ENCODE data around the gene MSLN. TPM values are rescaled to one million over a fixed set of nuclear protein-coding genes. Genes with fewer than 3 reads are reported as not detected.

Gene MSLN
- total RNA-seq (2022; extraction: Qiagen RNA extraction; ENCODE audit: low read depth) = 2.1 to 2.5 TPM (median 2.2 TPM) in 5 replicates

GRCh38 chr16:760545-761343, at the start of gene MSLN:
TSS of gene MSLN (plus strand) at chr16:760734. CDS start at chr16:762681, 1,947 bp downstream.

GRCh38 chr16:714558-715476, 45.7 kb upstream of the MSLN start, which contains the start of gene METRN:
TSS of gene METRN (plus strand) at chr16:715118. CDS start at chr16:715290, 172 bp downstream.

DNA sequence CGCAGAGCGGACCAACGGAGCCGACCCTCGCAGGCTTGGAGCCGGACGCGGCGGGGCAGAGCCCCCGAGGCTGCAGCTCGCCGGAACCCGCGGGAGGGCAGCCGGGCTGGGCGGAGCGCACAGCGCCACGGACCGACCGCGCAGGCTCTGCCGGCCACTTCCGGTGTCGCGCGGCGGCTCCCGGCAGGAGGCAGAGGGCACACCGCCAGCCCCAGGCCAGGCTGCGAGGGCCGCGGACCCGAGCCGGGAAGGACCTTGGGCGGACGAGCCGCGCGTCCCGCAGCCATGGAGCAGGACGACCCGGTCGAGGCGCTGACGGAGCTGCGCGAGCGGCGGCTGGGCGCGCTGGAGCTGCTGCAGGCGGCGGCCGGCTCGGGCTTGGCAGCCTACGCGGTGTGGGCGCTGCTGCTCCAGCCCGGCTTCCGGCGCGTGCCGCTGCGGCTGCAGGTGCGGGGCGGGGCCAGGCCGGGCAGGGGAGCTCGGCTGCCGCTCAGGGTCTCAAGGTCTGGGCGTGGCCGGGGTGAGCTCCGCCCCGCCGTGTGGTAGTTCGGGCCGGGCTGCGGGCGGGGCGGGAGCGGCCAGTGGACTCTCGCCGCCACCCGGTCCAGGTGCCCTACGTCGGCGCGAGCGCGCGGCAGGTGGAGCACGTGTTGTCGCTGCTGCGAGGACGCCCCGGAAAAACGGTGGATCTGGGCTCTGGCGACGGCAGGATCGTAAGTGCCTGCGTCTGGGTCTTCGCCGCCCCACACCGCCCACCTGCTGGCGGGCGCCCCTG, 39.4 kb upstream of the MSLN start, which contains the start of gene ANTKMT:
ANTKMT (plus strand) TSS at position 157 of the 775 bp plus-strand sequence; CDS start at position 286, 129 bp downstream.

DNA sequence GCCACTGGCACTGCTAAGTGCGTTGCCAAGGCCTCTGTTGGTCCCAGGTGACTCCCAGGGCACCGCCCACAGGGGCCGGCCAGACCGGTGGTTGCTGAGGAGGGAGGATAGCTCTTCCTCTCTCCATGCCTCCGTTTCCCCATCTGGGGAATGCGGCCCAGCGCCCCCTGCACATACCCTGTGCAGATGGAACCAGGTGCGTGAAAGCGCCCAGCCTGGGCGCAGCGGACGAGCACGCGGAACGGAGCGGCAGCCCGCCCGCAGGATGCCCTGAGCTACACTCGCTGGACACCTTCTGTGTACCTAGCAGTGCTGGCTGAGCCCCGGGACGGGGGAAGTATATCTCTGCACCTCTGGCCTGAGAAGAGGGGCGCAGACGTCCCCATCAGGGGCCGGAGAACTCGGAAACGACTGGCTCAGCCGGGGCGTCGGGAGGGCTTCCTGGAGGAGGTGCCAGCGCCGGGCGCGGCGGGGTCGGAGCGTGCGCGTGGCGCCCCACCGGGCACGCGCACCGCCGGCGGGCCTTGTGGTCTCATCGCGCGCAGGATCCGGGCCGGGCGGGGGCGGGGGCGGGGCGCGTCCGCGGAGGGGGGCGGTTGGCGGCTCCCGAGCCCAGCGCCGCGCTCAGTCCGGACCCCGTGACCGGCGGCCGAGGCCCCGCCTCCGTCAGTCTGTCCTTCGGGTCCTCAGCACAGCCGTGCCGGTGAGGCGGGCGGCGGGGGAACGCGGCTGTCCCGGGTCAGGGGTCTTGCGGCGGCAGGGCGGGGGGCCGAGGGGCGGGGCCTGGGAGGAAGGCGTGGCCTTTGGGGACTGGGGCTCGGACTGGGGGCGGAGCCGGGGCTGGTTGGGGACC, 33.9 kb upstream of the MSLN start, which contains the start of the genes CCDC78 and HAGHL:
CCDC78 (minus strand) TSS at position 6 of the 853 bp plus-strand sequence. CDS start 76 bp downstream, outside the sequence.
HAGHL (plus strand) TSS at position 669 of the 853 bp plus-strand sequence. CDS start 404 bp downstream, outside the sequence.

DNA sequence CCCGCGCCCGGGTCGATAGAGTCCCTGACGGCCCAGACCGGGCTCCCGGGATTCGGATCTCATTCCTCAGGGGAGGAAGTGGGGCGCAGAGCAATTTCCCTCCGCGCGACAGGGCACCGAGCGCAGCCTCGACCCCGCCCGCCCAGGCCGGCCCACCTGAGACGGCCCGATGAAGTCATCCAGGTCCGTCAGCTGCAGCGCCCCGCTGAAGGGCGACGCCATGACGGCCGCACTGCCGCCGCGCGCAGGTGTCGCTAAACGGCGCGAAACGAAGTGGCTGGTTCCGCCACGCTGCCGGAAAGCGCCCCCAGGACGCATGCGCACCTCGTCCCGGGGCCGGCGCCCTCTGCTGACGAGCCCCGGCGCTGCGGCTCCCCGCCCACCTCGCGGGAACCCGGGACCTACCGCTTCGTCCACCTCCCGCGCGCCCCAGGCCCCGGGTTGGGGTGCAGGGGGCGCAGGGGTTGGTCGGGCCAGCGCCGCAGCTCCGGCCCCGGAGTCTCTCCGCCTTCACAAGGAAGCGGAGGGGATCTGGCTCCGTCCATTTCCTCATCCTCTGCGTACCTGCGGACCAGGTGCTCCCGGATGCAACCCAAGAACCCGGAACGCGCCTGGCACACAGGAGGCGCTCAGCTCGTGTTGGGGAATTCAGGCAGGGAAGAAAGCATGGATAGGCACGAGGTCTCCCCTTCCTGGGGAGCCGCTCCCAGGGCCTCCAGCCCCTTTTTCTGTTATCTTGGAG, 19.6 kb upstream of the MSLN start, which contains the start of gene CIAO3:
CIAO3 (minus strand) TSS at position 234 of the 742 bp plus-strand sequence; CDS start at position 222, 12 bp downstream.

DNA sequence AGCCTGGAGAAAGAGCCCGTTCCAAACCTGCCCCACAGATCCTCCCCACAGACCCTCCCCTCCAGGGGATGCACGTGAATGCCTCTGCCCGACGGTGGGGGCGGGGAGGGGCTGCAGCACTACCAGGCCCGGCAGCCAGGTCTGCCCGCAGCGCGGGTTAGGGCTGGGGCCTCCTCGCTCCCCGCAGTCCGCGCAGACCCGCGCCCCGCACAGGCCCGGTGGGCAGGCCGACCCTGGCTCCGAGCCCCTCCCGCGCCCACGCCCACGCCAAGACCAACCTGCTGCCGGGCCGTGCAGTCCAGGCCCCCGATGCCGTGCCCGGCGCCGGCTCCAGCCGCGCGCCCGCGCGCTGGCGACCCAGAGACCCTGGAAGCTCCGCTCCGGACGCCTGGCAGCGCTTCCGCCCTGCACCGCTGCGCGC, 27.5 kb downstream of the MSLN start, which contains the start of gene RPUSD1:
RPUSD1 (minus strand) TSS at position 404 of the 421 bp plus-strand sequence. CDS start 644 bp downstream, outside the sequence.

GRCh38 chr16:788399-789126, 28.0 kb downstream of the MSLN start, which contains the start of gene CHTF18:
TSS of gene CHTF18 (plus strand) at chr16:788620. CDS start at chr16:788685, 65 bp downstream.

DNA sequence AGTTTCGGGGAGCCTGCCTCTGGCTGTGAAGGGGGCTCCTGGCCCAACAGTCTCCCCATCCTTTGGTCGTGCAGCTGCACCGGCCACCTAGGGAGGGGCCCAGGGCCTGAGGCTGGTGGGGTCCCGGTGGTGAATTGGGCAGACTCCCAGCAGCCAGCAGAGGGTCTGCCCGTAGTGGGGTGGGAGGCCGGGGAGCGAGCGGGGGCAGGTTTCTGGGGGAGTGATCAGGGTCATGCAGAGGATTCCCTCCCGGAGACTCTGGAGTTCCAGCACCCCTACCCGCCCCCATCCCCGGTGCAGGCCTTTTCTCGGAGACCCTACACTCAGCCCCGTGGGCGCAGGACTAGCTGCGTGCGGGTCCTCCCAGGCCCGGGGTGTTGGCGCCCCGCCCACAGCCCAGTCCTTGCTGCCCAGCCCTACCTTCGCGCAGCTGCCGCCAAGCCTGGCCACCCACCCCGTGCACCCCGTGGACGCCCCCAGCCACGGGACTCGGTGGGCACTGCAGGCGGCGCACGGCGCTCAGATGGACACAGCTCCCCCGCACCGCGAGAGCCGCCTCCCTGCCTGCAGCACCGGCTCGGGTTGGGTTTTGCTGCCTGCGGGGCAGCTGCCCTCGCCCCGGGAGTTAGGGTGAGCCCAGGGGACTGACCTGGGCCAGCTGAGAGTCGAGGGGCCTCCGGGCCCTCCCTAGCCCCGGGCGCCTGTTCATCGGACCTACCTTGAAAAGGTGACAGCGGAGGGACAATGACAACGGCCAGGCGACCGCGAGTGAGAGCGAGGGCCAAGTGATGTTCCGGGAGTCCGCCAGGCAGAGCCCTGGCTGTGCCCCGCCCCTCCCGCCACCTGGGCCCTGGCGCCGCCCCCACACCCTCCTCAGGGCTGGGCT, 39.7 kb downstream of the MSLN start, which contains the start of gene GNG13:
GNG13 (minus strand) TSS at position 787 of the 886 bp plus-strand sequence. CDS start 1,657 bp downstream, outside the sequence.

Other genes starting within 250 kb of the MSLN start
- gene CAPN15, start 233.0 kb upstream of the MSLN start, total RNA-seq (2022; extraction: Qiagen RNA extraction; ENCODE audit: low read depth) = 53.0 to 84.9 TPM (median 71.0 TPM) in 5 replicates
- gene PRR35, start 200.3 kb upstream of the MSLN start, total RNA-seq (2022; extraction: Qiagen RNA extraction; ENCODE audit: low read depth) = 0.05 to 0.17 TPM (median 0.09 TPM) in 5 replicates
- 0.15 to 0.30 TPM (median 0.21 TPM) in 5 replicates for gene NHLRC4, start 193.7 kb upstream of the MSLN start, total RNA-seq (2022; extraction: Qiagen RNA extraction; ENCODE audit: low read depth)
- gene PIGQ, start 190.8 kb upstream of the MSLN start, total RNA-seq (2022; extraction: Qiagen RNA extraction; ENCODE audit: low read depth) = 30.3 to 41.5 TPM (median 38.5 TPM) in 5 replicates
- 12.6 to 20.4 TPM (median 17.2 TPM) in 5 replicates for gene RAB40C, start 170.7 kb upstream of the MSLN start, total RNA-seq (2022; extraction: Qiagen RNA extraction; ENCODE audit: low read depth)
- 0.13 to 0.23 TPM (median 0.16 TPM) in 5 replicates for gene WFIKKN1, start 129.7 kb upstream of the MSLN start, total RNA-seq (2022; extraction: Qiagen RNA extraction; ENCODE audit: low read depth)
- 85.8 to 135 TPM (median 124 TPM) in 5 replicates for gene METTL26, start 124.4 kb upstream of the MSLN start, total RNA-seq (2022; extraction: Qiagen RNA extraction; ENCODE audit: low read depth)
- gene MCRIP2, start 118.9 kb upstream of the MSLN start, total RNA-seq (2022; extraction: Qiagen RNA extraction; ENCODE audit: low read depth) = 25.3 to 44.8 TPM (median 38.3 TPM) in 5 replicates
- 17.8 to 36.9 TPM (median 28.9 TPM) in 5 replicates for gene WDR90, start 111.4 kb upstream of the MSLN start, total RNA-seq (2022; extraction: Qiagen RNA extraction; ENCODE audit: low read depth)
- gene RHOT2, start 92.6 kb upstream of the MSLN start, total RNA-seq (2022; extraction: Qiagen RNA extraction; ENCODE audit: low read depth) = 64.2 to 95.4 TPM (median 87.5 TPM) in 5 replicates
- gene RHBDL1, start 85.1 kb upstream of the MSLN start, total RNA-seq (2022; extraction: Qiagen RNA extraction; ENCODE audit: low read depth) = 0.75 to 1.6 TPM (median 1.4 TPM) in 5 replicates
- gene STUB1, start 80.3 kb upstream of the MSLN start, total RNA-seq (2022; extraction: Qiagen RNA extraction; ENCODE audit: low read depth) = 91.8 to 121 TPM (median 114 TPM) in 5 replicates
- gene JMJD8, start 76.4 kb upstream of the MSLN start, total RNA-seq (2022; extraction: Qiagen RNA extraction; ENCODE audit: low read depth) = 67.9 to 83.7 TPM (median 77.0 TPM) in 5 replicates
- gene WDR24, start 70.3 kb upstream of the MSLN start, total RNA-seq (2022; extraction: Qiagen RNA extraction; ENCODE audit: low read depth) = 4.7 to 6.4 TPM (median 6.0 TPM) in 5 replicates
- gene FBXL16, start 54.9 kb upstream of the MSLN start, total RNA-seq (2022; extraction: Qiagen RNA extraction; ENCODE audit: low read depth) = 1.5 to 2.9 TPM (median 2.5 TPM) in 5 replicates
- gene METRN, start 45.6 kb upstream of the MSLN start, total RNA-seq (2022; extraction: Qiagen RNA extraction; ENCODE audit: low read depth) = 79.7 to 194 TPM (median 166 TPM) in 5 replicates
- 26.6 to 61.4 TPM (median 50.6 TPM) in 5 replicates for gene ANTKMT, start 39.6 kb upstream of the MSLN start, total RNA-seq (2022; extraction: Qiagen RNA extraction; ENCODE audit: low read depth)
- gene CCDC78, start 34.3 kb upstream of the MSLN start, total RNA-seq (2022; extraction: Qiagen RNA extraction; ENCODE audit: low read depth) = 3.6 to 6.4 TPM (median 5.5 TPM) in 5 replicates
- 15.6 to 20.5 TPM (median 17.4 TPM) in 5 replicates for gene HAGHL, start 33.6 kb upstream of the MSLN start, total RNA-seq (2022; extraction: Qiagen RNA extraction; ENCODE audit: low read depth)
- gene CIAO3, start 19.7 kb upstream of the MSLN start, total RNA-seq (2022; extraction: Qiagen RNA extraction; ENCODE audit: low read depth) = 18.9 to 25.8 TPM (median 23.7 TPM) in 5 replicates
- 34.1 to 56.4 TPM (median 47.4 TPM) in 5 replicates for gene RPUSD1, start 27.6 kb downstream of the MSLN start, total RNA-seq (2022; extraction: Qiagen RNA extraction; ENCODE audit: low read depth)
- gene CHTF18, start 27.9 kb downstream of the MSLN start, total RNA-seq (2022; extraction: Qiagen RNA extraction; ENCODE audit: low read depth) = 13.3 to 26.7 TPM (median 24.8 TPM) in 5 replicates
- gene GNG13, start 40.0 kb downstream of the MSLN start, total RNA-seq (2022; extraction: Qiagen RNA extraction; ENCODE audit: low read depth) = not detected in 5 replicates
- 8.0 to 11.4 TPM (median 8.5 TPM) in 5 replicates for gene LMF1, start 210.2 kb downstream of the MSLN start, total RNA-seq (2022; extraction: Qiagen RNA extraction; ENCODE audit: low read depth)
- gene SOX8, start 221.0 kb downstream of the MSLN start, total RNA-seq (2022; extraction: Qiagen RNA extraction; ENCODE audit: low read depth) = 1.4 to 1.6 TPM (median 1.5 TPM) in 5 replicates

All from A549 treated with DMSO at 1 μM for 4 hours (cell line).